H1 (cell line): ENCODE measurements around the gene KCNK3. TPM values are rescaled to one million over a fixed set of nuclear protein-coding genes. Genes with fewer than 3 reads are reported as not detected.

Experiments used
- CTCF ChIA-PET: fragments of 300-600 bp; sonication (Branson Sonifier 250); formaldehyde crosslinking; loops from one replicate; lab custom pipeline; 2021; ENCODE audit not compliant: partially characterized antibody; lab: Charles Lee
- POLR2A ChIA-PET: fragments of 300-600 bp; sonication (Branson Sonifier 250); formaldehyde crosslinking; loops from one replicate; lab custom pipeline; 2021; ENCODE audit warnings: inconsistent platforms; ENCODE audit not compliant: partially characterized antibody; lab: Charles Lee
- DNase-seq, 2 experiments: peaks; one replicate each; pipeline versions ENCODE4 v3.0.0 to v3.0.0-alpha.2; 2010 to 2022; ENCODE audit warnings: low spot score in 2 of 2, low read depth in 1 of 2, mixed read lengths in 1 of 2
- FAIRE-seq: peaks from 2 replicates; lab custom pipeline; 2011; peaks lifted over from hg19 to GRCh38; lab: Jason Lieb, UNC
- H2AFZ ChIP-seq: 2 replicates; pipeline ENCODE4 v1.8.1; 2012; ENCODE audit warnings: low read length, inconsistent platforms
- H2AK5ac ChIP-seq: 2 replicates; pipeline ENCODE4 v1.6.1; 2013; ENCODE audit warnings: low read depth, low read length
- H2BK120ac ChIP-seq: replicated peaks from 2 replicates; pipeline ENCODE3; 2013; ENCODE audit warnings: low read depth, low read length, inconsistent platforms
- H2BK12ac ChIP-seq: 2 replicates; pipeline ENCODE4 v1.6.1; 2013; ENCODE audit warnings: low read depth, low read length
- H2BK15ac ChIP-seq: 2 replicates; pipeline ENCODE4 v1.6.1; 2013; ENCODE audit warnings: low read length
- H2BK20ac ChIP-seq: 2 replicates; pipeline ENCODE4 v1.6.1; 2013; ENCODE audit warnings: low read length
- H2BK5ac ChIP-seq: 2 replicates; pipeline ENCODE4 v1.6.1; 2013; ENCODE audit warnings: low read depth, low read length
- H3K14ac ChIP-seq: 2 replicates; pipeline ENCODE4 v1.6.1; 2013; ENCODE audit warnings: inconsistent platforms; ENCODE audit not compliant: insufficient read length
- H3K18ac ChIP-seq: 2 replicates; pipeline ENCODE4 v1.6.1; 2013; ENCODE audit warnings: low read length; ENCODE audit errors: extremely low read depth
- H3K23ac ChIP-seq: 2 replicates; pipeline ENCODE4 v1.6.1; 2013; ENCODE audit warnings: inconsistent platforms; ENCODE audit not compliant: insufficient read length
- H3K23me2 ChIP-seq: 2 replicates; pipeline ENCODE4 v1.6.1; 2013; ENCODE audit warnings: low read depth, low read length
- H3K27ac ChIP-seq: 2 replicates; pipeline ENCODE4 v1.6.1; 2011; ENCODE audit warnings: low read depth, low read length, inconsistent platforms
- H3K27me3 ChIP-seq, 4 experiments: replicated peaks in 1 of 4; 1 replicate in 1 of 4; 2 replicates in 3 of 4; pipeline versions ENCODE4 v1.6.1 to v1.8.1; 2011 to 2013; ENCODE audit warnings: low read length in 3 of 4, mild to moderate bottlenecking in 3 of 4, inconsistent platforms in 2 of 4, mixed read lengths in 2 of 4, moderate library complexity in 1 of 4; ENCODE audit not compliant: control insufficient read depth in 3 of 4, insufficient read depth in 3 of 4; ENCODE audit errors: extremely low read depth in 1 of 4
- H3K36me3 ChIP-seq, 4 experiments: 2 replicates each; pipeline versions ENCODE4 v1.6.1 to v1.8.1; 2011 to 2013; ENCODE audit warnings: mild to moderate bottlenecking in 4 of 4, low read length in 3 of 4, moderate library complexity in 2 of 4, control low read depth in 1 of 4, inconsistent platforms in 1 of 4; ENCODE audit not compliant: insufficient read depth in 4 of 4, control insufficient read depth in 2 of 4
- H3K4ac ChIP-seq: replicated peaks from 2 replicates; pipeline ENCODE3; 2013; ENCODE audit warnings: low read length, low read depth, mixed read lengths, inconsistent platforms; ENCODE audit not compliant: insufficient read length
- H3K4me1 ChIP-seq, 4 experiments: replicated peaks in 1 of 4; 1 replicate in 1 of 4; 2 replicates in 3 of 4; pipeline versions ENCODE4 v1.6.1 to v1.8.1; 2011 to 2013; ENCODE audit warnings: low read length in 3 of 4, inconsistent platforms in 2 of 4, mixed read lengths in 1 of 4; ENCODE audit not compliant: insufficient read depth in 4 of 4, control insufficient read depth in 3 of 4
- H3K4me2 ChIP-seq, 2 experiments: 2 replicates each; pipeline versions ENCODE4 v1.6.1 to v1.8.1; 2011 to 2013; ENCODE audit warnings: low read depth in 2 of 2, low read length in 2 of 2, control low read depth in 1 of 2, inconsistent platforms in 1 of 2, mild to moderate bottlenecking in 1 of 2; ENCODE audit not compliant: insufficient read depth in 1 of 2
- H3K4me3 ChIP-seq, 4 experiments: fragments of 200-600, 300-600 bp in 1 of 4; sonication (generic), shearing (Covaris generic), sonication (Bioruptor Twin) in 1 of 4; 2 replicates each; pipeline versions ENCODE4 v1.5.1 to v1.8.1; 2011 to 2016; ENCODE audit warnings: low read length in 4 of 4, low read depth in 3 of 4, control low read depth in 2 of 4, inconsistent platforms in 2 of 4, mild to moderate bottlenecking in 2 of 4, mixed read lengths in 1 of 4, moderate library complexity in 1 of 4; ENCODE audit not compliant: insufficient read depth in 2 of 4; ENCODE audit errors: extremely low read depth in 1 of 4
- H3K56ac ChIP-seq: replicated peaks from 2 replicates; pipeline ENCODE3; 2013; ENCODE audit warnings: low read depth, mild to moderate bottlenecking, mixed read lengths, low read length, inconsistent platforms; ENCODE audit not compliant: insufficient read length
- H3K79me1 ChIP-seq: 2 replicates; pipeline ENCODE4 v1.6.1; 2013; ENCODE audit warnings: low read depth, low read length, control low read depth
- H3K79me2 ChIP-seq, 2 experiments: 2 replicates each; pipeline versions ENCODE4 v1.6.1 to v1.8.1; 2012 to 2013; ENCODE audit warnings: low read length in 2 of 2, mild to moderate bottlenecking in 2 of 2, inconsistent platforms in 1 of 2; ENCODE audit not compliant: insufficient read depth in 2 of 2, control insufficient read depth in 1 of 2
- H3K9ac ChIP-seq, 4 experiments: replicated peaks in 1 of 4; 1 replicate in 1 of 4; 2 replicates in 3 of 4; pipeline versions ENCODE4 v1.6.1 to v1.8.1; 2011 to 2013; ENCODE audit warnings: low read depth in 3 of 4, low read length in 3 of 4, control low read depth in 2 of 4, mild to moderate bottlenecking in 2 of 4, moderate library complexity in 2 of 4, inconsistent platforms in 1 of 4; ENCODE audit errors: extremely low read depth in 1 of 4
- H3K9me3 ChIP-seq, 2 experiments: 2 replicates each; pipeline versions ENCODE4 v1.6.1 to v1.8.1; 2012 to 2013; ENCODE audit warnings: mild to moderate bottlenecking in 2 of 2, moderate library complexity in 2 of 2, control low read depth in 1 of 2, inconsistent platforms in 1 of 2, low read depth in 1 of 2, low read length in 1 of 2, mixed read lengths in 1 of 2; ENCODE audit not compliant: insufficient read depth in 2 of 2
- H4K20me1 ChIP-seq, 2 experiments: replicated peaks in 1 of 2; 2 replicates each; pipeline versions ENCODE3 to v1.8.1; 2011 to 2013; ENCODE audit warnings: inconsistent platforms in 2 of 2, low read length in 2 of 2, mild to moderate bottlenecking in 1 of 2; ENCODE audit not compliant: insufficient read depth in 2 of 2, control insufficient read depth in 1 of 2
- H4K5ac ChIP-seq: 2 replicates; pipeline ENCODE4 v1.6.1; 2013; ENCODE audit warnings: low read length, low read depth, mixed read lengths, inconsistent platforms; ENCODE audit not compliant: insufficient read length
- H4K8ac ChIP-seq: 2 replicates; pipeline ENCODE4 v1.8.0; 2013; ENCODE audit warnings: mild to moderate bottlenecking, moderate library complexity, low read length, inconsistent platforms; ENCODE audit not compliant: insufficient read depth; ENCODE audit errors: extremely low read depth
- H4K91ac ChIP-seq: replicated peaks from 2 replicates; pipeline ENCODE3; 2013; ENCODE audit warnings: low read length, mixed read lengths, inconsistent platforms; ENCODE audit not compliant: insufficient read length
- ASH2L ChIP-seq: fragments of 200-600, 300-600 bp; sonication (generic); IDR thresholded peaks from one replicate; pipeline ENCODE4 v1.7.1; 2017; ENCODE audit warnings: low read length
- RXRA ChIP-seq: IDR thresholded peaks from 2 replicates; pipeline ENCODE4 v1.6.1; 2011; ENCODE audit warnings: low read depth, mild to moderate bottlenecking, low read length, moderate library complexity; ENCODE audit not compliant: insufficient read depth
- SIN3A ChIP-seq, 2 experiments: IDR thresholded peaks in 1 of 2; conservative IDR thresholded peaks in 1 of 2; 2 replicates each; pipeline ENCODE4 v1.6.1; 2011 to 2012; ENCODE audit warnings: low read length in 2 of 2, improper control_type of control experiment in 1 of 2, low read depth in 1 of 2, mild to moderate bottlenecking in 1 of 2
- SP4 ChIP-seq: IDR thresholded peaks from 2 replicates; pipeline ENCODE4 v1.6.1; 2012; ENCODE audit warnings: low read length, inconsistent platforms
- WGBS, 2 experiments: shearing (Covaris generic) in 1 of 2; methylation state at CpG; one replicate each; pipeline versions ENCODE4 v1.1.6 to v1.1.7; 2013 to 2015; ENCODE audit warnings: low lambda C conversion rate in 2 of 2, mixed read lengths in 2 of 2, inconsistent platforms in 1 of 2, low coverage in 1 of 2, missing lambda C conversion rate in 1 of 2; ENCODE audit not compliant: insufficient replicate concordance in 2 of 2, insufficient coverage in 1 of 2, insufficient read length in 1 of 2; ENCODE audit errors: extremely low coverage in 1 of 2, missing lambda C conversion rate in 1 of 2; 5-methylcytosine and 5-hydroxymethylcytosine counted together
- polyA plus RNA-seq, 7 experiments: library from polyadenylated mRNA; depleted of rRNA in 3 of 7; stranded (reverse) in 5 of 7; unstranded in 2 of 7; fragments of >200 nt in 5 of 7; fragments of 200-250 nt in 2 of 7; gene quantifications; 1 replicate in 5 of 7; 2 replicates in 1 of 7; 4 replicates in 1 of 7; pipeline versions ENCODE4 v1.2.1 to v1.2.3, GENCODE V29; 2011 to 2013; ENCODE audit warnings: missing spikeins in 2 of 7, mixed read lengths in 2 of 7
- total RNA-seq: library from RNA; stranded (reverse); fragmentation: NEBNext Ultra II Directional; extraction: Animal tissue kit (Norgen Biotek cat#: 25700); gene quantifications from 2 replicates; pipeline ENCODE4 v1.2.1, GENCODE V29; 2021
- TF ChIP-seq, protein P1 (sequence below): IDR thresholded peaks from 2 replicates; pipeline ENCODE4 v1.6.1; 2011; ENCODE audit warnings: low read length, improper control_type of control experiment

Gene KCNK3
- total and polyA plus RNA-seq, 2 of the 8 experiments (the other 6 are each of a cell fraction or from before 2014, with no cell fraction given) = 0.29 to 0.30 TPM

DNA sequence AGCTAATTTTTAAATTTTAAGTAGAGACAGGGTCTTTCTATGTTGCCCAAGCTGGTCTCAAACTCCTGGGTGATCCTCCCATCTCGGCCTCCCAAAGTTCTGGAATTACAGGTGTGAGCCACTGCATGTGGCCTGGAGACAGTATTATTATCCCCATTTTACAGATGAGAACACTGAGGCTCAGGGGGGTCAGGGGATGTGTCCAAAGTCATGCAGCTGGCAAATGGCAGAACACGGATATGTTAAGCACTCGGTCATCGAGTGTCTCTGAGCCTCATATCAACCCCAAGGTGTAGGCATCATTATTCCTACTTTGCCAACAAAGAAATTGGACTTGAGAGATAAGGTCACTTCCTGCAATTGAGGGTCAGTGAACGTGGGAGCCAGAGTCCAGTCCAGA lies 12.6 kb downstream of the KCNK3 start:
- Histone ChIP-seq H2BK12ac (no peak overlapping the region), H3K9me3 (no peaks in the 10 kb centered on the region), H3K23me2 (0 out of 2 replicates have a peak, but pooled peaks cover 2% of the 10 kb centered on the region), H3K9ac (no peak overlapping the region), H2BK120ac (no peak overlapping the region), H3K14ac (no peak overlapping the region), H3K4me2 (no peak overlapping the region), H3K4me1 (peaks cover 0 to 11% (median 5%) of the 10 kb centered on the region in 4 experiments; a peak in 4 of 7 replicates), H4K20me1 (no peaks in the 10 kb centered on the region), H3K27me3 (no peaks in the 10 kb centered on the region; a peak in 1 of 7 replicates), H3K4me3 (no peak overlapping the region), H2BK15ac (no peak overlapping the region), H3K18ac (no peak overlapping the region), H2AFZ (no peak overlapping the region), H4K8ac (no peak overlapping the region), H2BK20ac (no peak overlapping the region), H2AK5ac (no peak overlapping the region), H3K23ac (no peak overlapping the region), H3K27ac (no peak overlapping the region), H3K4ac (no peak overlapping the region), H2BK5ac (no peak overlapping the region), H4K5ac (no peak overlapping the region), H3K36me3 (no peaks in the 10 kb centered on the region), H3K79me1 (no peaks in the 10 kb centered on the region), H3K79me2 (no peaks in the 10 kb centered on the region), H4K91ac (no peak overlapping the region), H3K56ac (no peak overlapping the region)
- WGBS, 2 experiments = 96% methylated on average over 5 of the region's 5 CpGs; no CpG with 5 or more reads in 1 of the 2 experiments
- DNase-seq (no peak), FAIRE-seq (no peak)
- CTCF ChIA-PET = interaction anchor here (0.6 to 2.0 kb wide), 3 partner anchors 44 to 598 kb away, joined by 3 to 7 read pairs (median 4); no protein-coding TSS in a partner anchor
- POLR2A ChIA-PET = no interaction called here
- TF ChIP-seq, protein P1, sequence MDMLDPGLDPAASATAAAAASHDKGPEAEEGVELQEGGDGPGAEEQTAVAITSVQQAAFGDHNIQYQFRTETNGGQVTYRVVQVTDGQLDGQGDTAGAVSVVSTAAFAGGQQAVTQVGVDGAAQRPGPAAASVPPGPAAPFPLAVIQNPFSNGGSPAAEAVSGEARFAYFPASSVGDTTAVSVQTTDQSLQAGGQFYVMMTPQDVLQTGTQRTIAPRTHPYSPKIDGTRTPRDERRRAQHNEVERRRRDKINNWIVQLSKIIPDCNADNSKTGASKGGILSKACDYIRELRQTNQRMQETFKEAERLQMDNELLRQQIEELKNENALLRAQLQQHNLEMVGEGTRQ = no peak
- TF ChIP-seq ASH2L (no peak), SP4 (no peak), SIN3A (conservative IDR thresholded peaks at IDR 0.05 in 1 of 2, IDR thresholded peaks at IDR 0.05 in 1 of 2; ENCODE audit: low read depth in 1 of 2, low read length in 2 of 2) (no peak), RXRA (no peak)
